Left colon (tissue), 2 donors: ENCODE measurements around the gene OPRM1. TPM values are rescaled to one million over a fixed set of nuclear protein-coding genes. Genes with fewer than 3 reads are reported as not detected.
"Not testable (repeated sequence)": the region's sequence is repeated elsewhere in the genome, so short reads cannot be mapped to it uniquely, and the experiment has no call there.

Experiments
- ATAC-seq: fragments of 200-7000 bp; cut with Tn5 transposase; one replicate; pipeline ENCODE4 v1.9.1; 2020; ENCODE audit warnings: mild to moderate bottlenecking, moderate library complexity
- DNase-seq, 2 donors: peaks; one replicate each; pipeline ENCODE4 v3.0.0-alpha.2; 2020
- intact Hi-C, 2 donors: fragments of 100-400 bp; cut with DNase I in 1 of 2; cut with micrococcal nuclease in 1 of 2; formaldehyde crosslinking; loops; one replicate each; pipeline versions ENCODE4 v1.11.2 to v1.14.0; 2022; cut with DNase I, micrococcal nuclease
- total RNA-seq, 2 donors: library from RNA; stranded (reverse); fragmentation: NEBNext Ultra II Directional; extraction: Animal tissue kit (Norgen Biotek cat#: 25700); gene quantifications; one replicate each; pipeline ENCODE4 v1.2.1, GENCODE V29; 2021
- donor health status: DM: no; HTN: no; CAD: no.
- donor health status: DM: yes; HTN: yes; CAD: no.

The OPRM1 gene
- total RNA-seq, 2 donors from 2014 or later: not detected

DNA sequence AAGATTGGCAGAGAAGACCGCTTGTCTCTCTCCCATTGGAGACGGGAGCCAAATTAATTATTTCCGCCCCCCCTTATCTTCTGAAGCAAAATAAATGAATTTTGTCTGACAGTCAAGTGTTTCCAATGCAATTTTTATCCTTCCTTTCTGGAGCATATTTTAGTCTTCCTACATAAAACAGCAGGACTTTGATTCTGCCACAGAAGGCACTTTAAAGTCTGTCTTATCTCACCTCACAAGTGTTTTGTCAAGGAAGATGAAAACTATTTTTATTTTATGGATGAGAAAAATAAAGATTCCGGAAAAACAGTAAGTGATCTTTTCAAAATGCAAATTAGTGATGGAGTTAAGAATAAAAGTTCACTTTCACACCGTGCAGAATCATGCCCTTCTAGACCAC is 140.4 kb downstream of the OPRM1 start:
- intact Hi-C loops: no loop called here
- no peak for ATAC-seq
- DNase-seq: no peak

DNA sequence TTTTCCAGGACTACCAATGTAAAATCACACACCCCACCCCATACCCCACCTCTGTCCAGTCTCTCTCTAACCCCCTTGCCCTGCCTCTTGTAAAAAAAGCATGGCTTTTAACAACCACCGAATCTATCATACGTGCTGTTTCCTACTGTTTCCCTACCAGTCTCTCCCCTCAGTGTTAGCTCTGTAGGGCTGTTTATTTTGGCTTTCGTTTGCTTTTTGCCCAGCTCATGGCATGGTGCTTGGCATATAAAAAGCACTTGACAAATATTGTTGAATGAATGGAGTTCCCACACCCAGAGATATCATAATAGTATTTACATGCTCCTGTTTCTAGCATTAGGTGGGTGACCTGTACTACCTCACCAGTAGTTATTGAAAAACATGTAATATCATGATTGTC is 148.2 kb downstream of the OPRM1 start:
- intact Hi-C loops: no loop called here
- ATAC-seq: peak; percentile 55
- no peak for DNase-seq

DNA sequence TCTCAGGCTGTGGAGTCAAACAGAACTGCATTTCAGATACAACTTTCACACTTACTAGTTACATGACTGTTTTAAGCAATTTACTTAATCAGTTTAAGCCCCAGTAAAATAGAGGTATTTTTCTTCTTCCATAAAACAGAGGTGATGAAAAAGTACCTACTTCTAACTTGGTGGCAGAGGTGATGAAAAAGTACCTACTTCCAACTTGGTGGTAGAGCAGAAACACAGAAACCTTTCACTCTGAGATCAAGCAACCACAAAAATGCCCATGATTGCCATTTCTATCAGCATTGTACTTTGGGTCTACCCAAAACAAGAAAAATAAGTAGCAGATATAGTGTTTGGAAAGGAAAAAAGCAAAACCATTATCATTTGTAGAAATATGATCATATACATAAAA is 148.7 kb downstream of the OPRM1 start:
- ATAC-seq (no peak), DNase-seq (no peak)
- intact Hi-C loops: no loop called here

DNA sequence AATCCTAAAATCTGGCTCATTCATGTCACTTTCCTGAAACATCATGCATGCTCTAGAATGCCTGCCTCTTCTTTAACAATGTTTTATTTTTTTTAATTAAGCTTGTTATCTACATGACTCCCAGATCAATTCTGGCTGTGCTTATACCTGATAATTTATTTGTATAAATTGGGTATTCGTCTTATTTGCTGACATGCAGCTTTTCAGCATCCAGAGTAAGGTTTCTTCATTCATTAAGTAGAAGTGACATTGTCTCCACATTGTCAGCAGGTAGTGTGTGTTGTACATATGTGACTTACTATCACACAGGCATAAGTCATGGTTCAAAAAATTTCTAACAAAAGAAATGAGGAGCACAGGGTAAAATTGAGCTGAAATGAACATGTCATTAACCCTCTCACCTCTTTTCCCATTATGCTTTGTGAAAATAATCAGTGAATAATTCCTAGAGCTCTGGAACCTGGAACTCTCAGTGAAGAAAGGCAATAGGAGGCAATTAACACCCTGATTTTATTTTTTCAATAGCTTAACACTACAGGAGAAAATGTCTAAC is 157.4 kb downstream of the OPRM1 start:
- DNase-seq: no peak
- intact Hi-C loops: no loop called here
- no peak for ATAC-seq

DNA sequence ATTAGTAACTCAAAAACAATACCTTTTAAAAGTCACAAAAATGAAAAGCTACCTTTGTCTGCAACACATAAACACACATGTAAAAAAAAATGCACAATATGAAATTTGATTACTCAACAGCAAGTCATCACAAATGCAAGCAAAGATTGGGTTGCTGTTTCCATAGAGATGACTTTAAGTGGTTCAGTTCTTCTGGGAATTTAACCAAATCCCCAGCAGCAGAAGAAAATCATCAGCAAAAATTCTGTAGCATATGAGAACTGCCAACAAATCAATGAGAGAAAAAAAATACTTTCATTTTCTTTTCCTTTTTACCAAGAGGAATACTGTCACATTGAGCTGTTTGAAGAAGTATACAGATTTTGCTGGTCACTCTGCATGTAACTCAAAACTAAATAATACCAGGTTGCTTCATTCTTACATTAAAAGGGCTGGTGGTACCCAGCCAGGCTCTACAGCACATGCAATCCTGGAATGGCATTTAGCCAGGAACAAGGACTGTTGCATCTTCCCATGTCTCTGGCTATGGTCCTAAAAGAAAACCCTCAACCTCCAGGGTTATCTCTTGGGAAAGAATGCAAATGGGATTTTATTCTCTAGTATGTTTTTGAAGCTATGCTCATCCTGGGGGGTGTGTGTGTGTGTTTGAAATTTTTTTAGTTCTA is 158.3 kb downstream of the OPRM1 start:
- ATAC-seq (no peak), DNase-seq (no peak)
- intact Hi-C loops: no loop called here

DNA sequence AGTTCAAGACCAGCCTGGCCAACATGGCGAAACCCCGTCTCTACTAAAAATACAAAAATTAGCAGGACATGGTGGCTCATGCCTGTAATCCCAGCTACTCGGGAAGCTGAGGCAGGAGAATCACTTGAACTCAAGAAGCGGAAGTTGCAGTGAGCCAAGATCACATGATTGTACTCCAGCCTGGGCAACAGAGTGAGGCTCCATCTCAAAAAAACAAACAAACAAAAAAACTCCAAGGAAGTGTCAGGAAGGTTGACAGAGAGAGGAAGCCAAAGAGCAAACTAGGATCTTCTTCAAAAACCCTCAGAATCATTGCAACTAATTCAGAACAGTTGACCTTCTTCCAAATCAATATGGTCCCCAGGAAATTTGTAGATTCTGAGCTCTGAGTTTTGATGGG is 162.6 kb downstream of the OPRM1 start:
- intact Hi-C loops, ATAC-seq, DNase-seq: not testable (repeated sequence)

DNA sequence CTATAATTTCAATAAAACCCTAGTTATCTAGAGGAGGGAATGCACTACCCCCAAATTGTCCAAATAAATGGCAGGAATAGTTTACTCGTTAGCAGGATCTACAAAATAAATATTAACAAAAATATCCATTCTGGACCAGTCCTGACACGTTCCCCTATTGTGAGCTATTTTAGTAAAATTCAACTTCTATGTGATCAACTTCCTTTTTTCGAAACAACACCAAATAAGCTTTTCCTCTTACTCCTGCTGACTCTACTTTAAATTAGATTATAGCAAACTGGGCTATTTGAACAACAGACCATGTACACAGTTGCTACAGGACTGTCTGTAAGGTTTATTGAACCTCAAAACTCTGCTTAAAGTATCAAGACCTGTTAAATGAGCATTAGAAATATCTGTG is 163.3 kb downstream of the OPRM1 start:
- intact Hi-C loops: no loop called here
- DNase-seq (no peak), ATAC-seq (no peak)

DNA sequence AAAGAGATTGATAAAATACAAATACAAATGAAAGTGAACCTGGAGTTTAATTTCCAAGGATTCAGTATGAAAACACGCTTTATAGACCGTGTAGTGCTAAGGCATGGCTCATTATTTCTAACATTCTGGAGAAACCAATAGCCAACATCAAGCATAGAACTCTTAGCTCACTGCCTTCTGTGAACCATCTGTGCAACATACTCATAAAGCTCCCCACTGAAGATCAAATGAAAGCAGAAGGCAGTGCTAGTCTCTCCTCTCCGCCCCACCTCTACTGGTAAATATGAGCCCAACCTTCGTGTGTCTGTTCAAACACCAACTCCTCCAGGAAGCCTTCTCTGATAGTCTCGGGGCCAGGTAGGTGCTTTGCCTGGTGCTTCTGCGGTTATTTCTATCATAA is 163.9 kb downstream of the OPRM1 start:
- intact Hi-C loops: no loop called here
- DNase-seq (no peak), ATAC-seq (no peak)

DNA sequence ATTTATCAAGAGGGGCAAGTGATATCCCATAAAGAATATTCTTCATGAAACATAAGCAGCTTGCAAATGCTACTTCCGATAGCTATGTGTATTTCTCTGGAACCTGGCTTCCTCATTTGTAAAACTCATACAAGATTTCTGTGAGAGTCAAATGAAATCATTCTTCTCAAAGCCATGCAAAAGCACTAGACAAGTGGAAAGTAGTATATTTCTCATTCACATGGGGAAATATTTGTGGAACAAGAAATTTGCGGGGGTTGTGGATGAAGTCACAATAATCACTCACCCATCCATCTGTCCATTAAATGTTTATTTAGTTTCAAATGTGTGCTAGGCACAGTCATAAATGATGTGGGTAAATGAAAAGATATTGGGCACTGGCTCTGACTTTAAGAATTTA is 167.1 kb downstream of the OPRM1 start:
- DNase-seq (no peak), ATAC-seq (no peak)
- intact Hi-C loops: no loop called here

DNA sequence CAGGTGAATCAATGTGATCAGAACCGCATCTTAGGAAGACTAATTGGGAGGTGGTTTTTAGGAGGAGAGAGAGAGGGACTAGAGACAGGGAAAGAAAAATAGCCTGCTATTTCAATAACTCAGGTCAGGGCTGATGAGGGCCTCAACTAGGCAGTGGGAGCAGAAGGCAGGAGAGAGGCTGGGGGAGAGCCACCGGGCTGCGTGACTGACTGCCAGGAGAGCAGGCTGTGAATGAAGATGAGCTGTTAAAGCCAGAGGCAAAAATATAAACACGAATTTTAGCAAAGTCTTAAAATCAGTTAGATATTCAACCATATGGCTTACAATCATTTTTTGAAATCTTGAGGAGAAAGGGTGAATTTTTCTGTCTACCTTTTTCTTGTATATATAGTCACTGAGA is 168.0 kb downstream of the OPRM1 start:
- DNase-seq: no peak
- intact Hi-C loops: no loop called here
- ATAC-seq: no peak

DNA sequence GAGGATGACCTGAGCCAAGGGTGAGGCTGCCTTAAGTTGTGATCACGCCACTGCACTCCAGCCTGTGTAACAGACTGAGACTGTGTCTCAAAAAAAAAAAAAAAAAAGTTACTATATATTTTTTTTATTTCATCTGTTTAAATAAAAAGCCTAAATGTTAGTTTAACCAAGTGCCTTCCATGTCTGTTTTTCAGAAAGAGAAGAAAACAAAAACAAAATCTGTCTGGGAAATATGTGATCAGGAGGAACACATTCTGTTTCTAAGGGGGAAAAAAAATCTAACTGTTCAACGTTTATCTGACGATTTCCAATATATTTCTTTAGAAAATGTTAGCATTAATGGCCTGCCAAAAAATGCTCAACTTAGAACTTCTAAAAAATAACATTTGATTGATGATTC is 170.5 kb downstream of the OPRM1 start:
- DNase-seq: no peak
- intact Hi-C loops: no loop called here
- ATAC-seq: no peak

DNA sequence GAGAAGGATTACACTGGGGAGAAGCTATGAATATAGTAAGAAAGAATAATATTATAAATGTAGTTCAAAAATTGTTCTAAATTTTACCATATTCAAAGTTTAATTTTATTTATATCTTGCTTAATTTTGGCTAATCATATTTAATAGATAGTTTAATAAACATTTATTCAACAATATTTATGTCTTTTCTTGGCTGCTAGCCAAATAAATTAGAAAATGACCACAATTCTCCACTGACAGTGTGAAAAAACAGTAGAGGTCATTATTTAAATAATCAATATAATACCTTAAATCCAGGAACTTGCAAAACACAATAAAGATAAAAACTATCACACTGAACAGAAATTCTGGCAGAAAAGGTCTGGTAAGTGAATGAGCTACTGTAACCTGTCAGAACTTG is 171.6 kb downstream of the OPRM1 start:
- intact Hi-C loops: no loop called here
- DNase-seq (no peak), ATAC-seq (no peak)

DNA sequence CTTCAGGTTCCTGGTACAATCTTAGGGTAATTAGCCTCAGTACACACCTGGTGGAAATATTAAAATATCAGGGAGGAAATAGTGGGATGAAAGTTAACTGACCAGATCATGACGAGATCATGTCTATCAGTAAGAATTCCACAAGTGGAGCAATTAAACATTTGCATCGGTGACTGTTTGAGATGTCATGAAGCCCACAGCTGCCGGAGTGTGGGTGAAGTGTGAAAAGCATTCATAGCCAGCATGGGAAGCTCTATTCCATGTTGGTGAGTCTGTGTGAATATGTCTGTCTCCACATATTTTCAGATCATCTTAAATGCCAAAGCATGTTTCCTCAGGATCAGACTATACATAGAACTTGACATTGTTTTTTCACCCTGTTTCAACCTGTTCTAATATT is 174.7 kb downstream of the OPRM1 start:
- ATAC-seq (no peak), DNase-seq (no peak)
- intact Hi-C loops: no loop called here

DNA sequence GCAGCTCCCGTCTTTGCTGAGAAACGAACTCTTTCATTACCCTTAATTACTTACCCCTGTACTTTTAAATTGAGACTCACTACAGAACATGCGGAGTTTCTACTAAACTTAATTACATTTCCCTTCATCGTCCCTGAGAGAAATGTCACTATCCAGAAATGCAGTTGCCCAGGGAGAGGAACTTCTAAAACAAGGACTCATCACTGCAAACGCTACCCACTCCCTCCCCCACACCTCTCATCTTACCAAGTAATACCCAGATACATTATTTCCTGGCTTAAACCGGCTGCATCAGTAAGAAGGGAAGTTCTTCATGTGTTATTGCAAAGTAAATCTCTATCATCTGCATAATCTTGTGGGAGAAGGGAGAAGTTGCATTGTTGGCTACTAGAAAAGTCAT is 179.3 kb downstream of the OPRM1 start:
- DNase-seq (no peak), ATAC-seq (no peak)
- intact Hi-C loops: no loop called here

DNA sequence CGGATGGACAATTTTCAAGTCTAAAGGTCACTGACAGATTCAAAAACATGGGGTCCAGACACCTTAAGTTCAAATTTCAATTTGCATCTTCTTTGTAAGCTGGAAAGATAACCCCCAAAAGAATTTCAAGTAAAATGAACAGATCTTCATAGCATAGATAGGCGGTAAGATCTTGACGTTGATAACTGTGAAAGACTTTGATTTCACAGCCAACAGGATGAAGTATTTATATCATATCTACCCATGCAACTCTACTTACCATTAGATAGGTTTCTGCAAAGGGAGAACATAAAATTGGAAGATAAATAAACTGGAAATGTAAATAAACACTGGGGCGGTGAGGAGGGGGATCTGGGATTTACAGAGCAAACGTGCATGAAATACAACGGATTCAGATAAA is 179.7 kb downstream of the OPRM1 start:
- ATAC-seq (no peak), DNase-seq (no peak)
- intact Hi-C loops: no loop called here

DNA sequence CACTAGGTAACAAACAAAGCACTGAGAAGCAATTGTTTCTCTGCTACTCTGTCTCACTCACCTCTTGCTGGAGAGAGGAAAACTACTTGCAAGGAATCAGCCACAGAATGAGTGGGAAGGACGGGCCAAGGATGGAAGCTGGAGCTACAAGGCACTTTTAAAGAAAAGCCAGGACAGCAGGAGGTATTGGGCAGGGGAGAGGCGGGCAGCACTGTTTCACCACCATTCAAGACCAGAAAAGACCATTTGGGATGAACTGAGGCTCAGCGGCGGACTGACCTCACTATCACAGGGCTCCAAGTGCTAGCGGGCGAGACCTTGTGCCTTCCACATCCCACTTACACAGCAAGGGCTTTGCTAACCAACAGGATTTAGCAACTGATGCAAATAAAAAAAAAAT is 180.2 kb downstream of the OPRM1 start:
- DNase-seq (no peak), ATAC-seq (no peak)
- intact Hi-C loops: no loop called here

DNA sequence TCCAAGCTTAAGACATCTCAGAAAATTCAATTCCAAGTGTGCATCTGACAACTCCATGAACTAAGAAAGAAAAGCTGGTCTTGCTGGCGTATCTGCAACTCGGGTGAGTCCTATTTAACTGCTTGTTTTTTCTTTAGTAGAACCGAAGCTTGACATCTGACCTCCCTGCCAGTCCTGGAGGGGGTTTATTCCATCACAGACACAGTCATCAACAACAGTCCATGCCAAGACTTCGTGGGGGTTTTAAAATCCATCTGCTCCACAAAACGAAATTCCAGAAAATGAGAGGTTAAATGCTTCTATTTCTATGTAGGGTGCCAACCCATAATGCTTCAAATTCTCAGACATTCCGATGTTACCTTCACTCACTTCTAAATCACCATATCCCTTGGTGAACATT is 183.7 kb downstream of the OPRM1 start:
- ATAC-seq (no peak), DNase-seq (no peak)
- intact Hi-C loops: no loop called here

DNA sequence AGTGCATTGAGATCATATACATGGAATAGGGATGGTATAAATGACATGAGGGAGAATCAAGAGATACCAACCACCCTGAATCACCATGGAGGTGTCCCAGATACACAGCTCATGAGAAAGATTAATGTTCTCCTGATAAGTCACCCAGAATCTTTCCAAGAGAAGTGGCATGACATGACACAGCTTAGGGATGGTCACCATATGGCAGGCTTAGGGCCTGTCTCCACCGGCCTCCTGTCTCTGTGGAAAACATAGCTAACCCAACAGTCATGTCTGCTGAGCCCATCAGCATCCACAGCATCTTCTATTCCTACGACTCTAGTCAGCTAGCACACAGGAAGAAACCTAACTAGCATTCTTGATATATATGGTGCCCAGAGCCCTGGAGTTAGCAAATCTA is 184.3 kb downstream of the OPRM1 start:
- DNase-seq (no peak), ATAC-seq (no peak)
- intact Hi-C loops: no loop called here

DNA sequence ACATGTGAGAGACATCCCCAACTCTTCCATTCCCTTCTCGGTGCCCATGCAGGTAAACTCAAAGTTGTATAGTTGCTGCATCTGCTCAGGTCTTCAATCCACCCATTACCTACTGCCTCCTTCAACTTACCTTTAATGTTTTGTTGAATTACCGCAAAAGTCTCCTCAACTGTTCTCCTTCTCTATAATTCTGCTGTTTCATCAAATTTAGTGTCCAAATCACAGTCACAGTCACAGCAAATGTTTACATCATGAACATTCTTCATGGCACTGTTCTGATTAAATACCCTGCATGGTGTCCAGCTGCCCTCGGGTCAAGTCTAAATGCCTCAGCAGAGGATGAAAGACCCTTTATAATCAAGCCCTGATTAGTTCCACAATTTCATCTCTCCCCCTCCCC is 187.4 kb downstream of the OPRM1 start:
- no peak for DNase-seq
- intact Hi-C loops: no loop called here
- no peak for ATAC-seq

DNA sequence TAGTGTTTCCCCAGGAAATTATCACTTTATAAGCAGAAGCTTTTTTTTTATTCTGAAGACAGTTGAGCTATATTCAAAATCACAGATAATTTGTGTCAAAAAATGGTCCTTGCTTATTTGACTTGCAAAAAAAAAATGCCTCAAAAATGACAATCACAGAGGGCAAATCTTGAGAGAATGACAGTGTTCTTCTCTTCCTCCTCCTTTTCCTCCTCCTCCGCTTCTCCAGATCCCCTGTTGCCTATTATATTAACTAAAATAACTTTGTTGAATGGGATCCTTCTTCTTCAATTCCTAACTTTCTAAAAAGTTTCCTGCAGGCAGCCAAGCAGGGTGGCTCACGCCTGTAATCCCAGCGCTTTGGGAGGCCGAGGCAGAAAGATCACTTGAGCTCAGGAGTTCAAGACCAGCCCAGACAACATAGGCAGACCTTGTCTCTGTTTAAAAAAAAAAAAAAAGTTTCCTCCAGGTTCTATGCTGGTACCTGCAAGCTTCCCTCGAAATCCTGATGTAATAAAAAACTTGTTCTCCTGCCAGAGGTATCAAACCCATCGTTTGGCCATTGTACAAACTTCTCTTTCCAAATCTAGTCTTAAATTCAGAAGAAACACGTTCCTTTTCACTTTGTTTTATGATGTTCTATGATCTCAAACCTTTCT is 189.0 kb downstream of the OPRM1 start:
- intact Hi-C loops: no loop called here
- ATAC-seq (no peak), DNase-seq (no peak)

DNA sequence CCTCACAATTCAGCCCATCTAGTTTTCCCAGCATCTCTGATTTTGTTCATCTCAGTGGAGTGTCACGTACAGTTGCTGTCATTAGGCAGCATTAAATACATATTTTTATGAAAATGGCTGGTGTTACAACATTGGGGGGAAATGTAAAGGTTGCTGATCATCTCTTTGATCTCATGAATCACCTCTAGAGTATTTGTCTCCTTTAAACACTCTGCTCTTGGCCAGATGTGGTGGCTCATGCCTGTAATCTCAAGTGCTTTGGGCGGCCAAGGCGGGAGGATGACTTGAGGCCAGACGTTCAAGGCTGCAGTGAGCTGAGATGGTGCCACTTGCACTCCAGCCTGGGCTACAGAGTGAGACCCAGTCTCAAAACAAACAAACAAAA is 189.5 kb downstream of the OPRM1 start:
- no peak for DNase-seq
- intact Hi-C loops: no loop called here
- no peak for ATAC-seq
